ENCODE results near the gene ARL3. TPM values are rescaled to one million over a fixed set of nuclear protein-coding genes. Genes with fewer than 3 reads are reported as not detected.
"Not testable (repeated sequence)": the region's sequence is repeated elsewhere in the genome, so short reads cannot be mapped to it uniquely, and the experiment has no call there.

Gene ARL3
- polyA plus RNA-seq, 1 donor, result 31.5 TPM

DNA sequence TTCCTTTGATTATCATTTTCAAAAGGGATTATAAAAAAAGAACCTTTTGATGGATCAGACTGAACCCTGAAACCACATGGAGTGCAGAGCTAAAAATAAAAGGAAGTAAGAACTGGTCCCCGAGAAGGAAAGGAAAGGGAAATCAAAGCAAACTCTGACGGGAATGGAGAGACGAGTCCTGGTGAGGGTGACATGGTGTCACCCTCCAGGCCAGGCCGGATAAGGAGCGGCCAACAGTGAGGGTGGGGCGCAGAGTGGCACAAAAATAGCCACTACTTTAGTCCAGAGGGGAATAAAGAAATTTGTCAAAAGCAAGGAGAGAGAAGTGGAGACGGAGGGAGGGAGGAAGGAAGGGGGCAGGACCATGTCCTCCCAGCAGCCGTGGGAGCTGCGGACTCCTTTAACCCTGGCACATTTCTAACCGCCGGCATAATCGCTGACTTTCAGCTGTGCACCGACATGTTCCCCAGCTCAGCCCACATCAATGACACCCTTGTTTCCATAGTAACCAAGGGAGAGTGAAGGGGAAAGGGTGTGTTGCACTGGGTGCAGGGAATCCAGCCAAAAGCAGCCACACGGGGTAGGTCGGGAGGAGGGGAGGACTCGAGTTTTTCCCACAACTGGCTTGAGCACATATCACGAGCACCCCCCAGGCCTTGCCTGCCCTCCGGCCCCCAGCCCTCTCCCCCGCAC is 40.2 kb downstream of the ARL3 start:
- DNase-seq, result no peak

DNA sequence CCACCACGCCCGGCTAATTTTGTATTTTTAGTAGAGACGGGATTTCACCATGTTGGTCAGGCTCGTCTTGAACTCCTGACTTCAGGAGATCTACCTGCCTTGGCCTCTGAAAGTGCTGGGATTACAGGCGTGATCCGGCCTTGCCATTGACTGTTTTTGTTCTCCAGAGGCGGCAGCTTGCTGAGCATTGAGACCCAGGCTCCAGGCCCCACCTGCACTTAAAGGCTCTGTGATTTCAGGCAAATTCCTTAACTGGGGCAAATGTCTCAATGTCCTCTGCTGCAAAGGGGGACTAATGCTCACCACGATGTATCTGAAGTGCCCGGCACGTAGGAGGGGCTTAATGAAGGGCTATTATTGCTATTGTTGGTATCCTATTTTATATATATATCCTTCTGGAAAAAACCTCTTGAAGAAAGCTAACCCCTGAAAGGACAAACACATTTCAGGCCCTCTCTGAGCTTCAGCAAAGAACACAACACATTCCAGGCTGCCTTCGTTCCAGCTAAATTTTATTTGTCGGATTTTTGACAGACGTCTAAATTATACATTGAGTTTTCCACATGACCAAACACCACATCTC is 40.9 kb downstream of the ARL3 start:
- DNase-seq, result no peak

- DNase-seq, result no peak
These were observed 43.2 kb downstream of the ARL3 start for GRCh38 chr10:102670871-102671434.

DNA sequence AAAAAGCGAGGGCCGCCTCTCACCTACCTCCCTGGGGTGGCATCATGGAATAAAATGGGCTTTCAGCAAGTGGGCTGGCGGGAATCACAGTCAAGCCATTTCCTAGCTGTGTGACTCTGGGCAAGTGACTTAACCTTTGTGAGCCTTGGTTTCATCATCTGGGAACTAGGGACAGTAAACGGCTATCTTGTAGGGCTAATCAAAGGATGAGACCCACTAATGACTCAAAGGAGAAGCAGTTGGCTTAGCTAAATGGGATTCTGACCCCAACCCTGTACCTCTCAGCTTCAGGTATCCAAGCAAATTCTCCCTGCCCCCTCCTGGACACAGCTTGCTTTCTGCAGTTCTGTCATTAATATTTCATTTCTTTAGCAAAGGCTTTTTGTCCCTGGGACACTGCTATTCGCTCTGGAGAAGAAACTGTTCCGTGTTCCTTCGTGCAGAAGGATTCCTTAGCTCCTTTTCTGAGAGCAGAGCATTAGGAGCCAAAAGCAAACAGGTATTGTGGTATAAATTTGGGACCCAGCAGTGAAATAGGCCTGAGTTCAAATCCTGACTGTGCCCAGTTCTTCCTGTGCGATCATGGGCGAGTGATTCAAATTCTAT is 44.0 kb downstream of the ARL3 start:
- no peak for DNase-seq

DNA sequence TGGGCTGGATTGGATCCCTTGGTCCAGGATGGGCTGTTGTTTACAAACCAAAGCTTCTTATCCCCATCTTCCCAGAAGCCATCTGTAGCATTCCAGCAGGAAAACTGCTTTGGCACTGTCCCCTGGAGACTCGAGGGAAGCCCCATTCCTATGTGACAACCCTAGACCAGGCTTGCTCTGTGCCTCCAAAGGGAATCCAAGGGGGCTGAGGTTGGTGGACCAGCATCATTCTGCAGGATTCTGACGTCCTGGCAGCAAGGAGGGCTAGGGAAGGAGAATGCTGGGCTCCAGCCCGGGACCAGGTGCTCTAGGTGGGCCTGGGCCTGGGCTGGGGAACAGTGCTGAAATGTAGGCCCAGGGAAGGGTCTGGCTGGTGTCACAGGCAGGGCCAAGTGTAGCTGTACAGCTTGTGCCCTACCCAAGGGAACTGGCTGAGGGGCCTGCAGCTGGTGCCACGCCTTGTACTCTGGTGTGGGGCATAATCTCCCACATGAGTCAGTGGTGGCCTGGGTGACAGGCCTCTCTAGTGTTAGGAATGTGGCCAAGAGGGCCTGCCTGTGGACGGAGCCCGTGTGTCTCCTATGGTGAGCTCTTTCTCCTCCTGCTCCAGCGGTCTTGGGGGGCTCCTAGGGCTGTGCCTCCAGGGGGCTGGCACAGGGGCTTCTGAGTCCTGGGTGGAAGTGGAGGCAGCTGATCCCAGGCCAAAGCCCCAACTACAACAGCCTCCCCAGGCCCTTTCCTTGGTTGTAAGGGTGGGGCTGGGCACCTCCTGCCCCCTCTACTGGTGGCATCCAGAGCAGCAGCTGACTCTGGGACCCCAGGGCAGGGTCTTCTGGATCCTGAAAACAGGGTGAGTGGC is 44.8 kb downstream of the ARL3 start:
- no peak for DNase-seq

DNA sequence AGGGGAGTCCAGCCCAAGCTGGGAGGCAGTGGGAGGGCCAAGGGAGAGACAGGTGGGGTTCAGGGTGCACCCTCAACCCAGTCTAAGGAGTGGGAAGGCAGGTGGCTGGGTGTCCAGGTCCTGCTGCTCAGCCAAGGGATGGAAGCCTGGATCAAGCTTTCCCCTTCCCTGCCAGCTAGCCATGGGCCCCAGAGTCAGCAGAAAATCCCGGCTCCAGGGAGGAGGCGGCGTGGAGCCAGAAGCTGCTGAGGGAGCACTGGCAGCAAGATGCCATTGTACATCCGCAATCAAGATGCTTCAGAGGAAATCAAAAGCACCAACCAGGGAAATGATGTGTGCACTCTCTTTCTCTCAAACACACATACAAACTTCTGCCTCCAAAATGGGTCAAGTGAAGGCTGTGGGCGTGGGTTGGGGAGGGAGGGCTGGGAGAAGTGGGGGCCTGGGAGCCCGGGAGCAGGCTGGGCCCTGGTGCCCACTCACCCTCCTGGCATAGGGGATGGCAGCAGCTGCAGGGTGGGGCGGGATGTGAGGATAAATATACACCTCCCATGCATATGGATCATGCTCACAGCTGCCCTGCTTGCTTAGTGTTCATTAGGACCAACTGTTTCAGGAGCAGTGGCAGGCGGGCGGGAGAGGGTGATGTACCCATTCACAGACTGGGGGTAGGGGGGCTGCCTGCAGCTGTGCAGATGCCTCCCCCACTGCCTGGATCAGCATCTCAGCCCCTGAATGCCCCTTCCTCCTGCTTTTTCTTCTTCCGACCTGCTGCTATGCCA is 45.7 kb downstream of the ARL3 start:
- DNase-seq, result no peak

DNA sequence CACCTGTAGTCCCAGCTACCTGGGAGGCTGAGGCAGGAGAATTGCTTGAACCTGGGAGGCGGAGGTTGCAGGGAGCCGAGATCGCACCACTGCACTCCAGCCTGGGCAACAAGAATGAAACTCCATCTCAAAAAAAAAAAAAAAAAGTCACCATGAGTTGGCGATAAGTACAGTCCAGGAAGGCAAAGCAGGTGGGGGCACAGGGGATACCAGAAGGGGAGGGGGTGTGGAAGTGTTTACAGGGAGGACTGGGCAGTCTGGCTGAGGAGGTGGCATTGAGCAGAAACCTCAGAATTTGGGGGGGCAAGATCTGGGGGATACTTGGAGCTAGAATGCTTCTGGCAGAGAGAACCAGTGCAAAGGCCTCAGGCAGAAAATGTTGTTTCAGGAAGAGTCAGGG is 46.8 kb downstream of the ARL3 start:
- not testable (repeated sequence) for DNase-seq

GRCh38 chr10:102665904-102666509 is 48.2 kb downstream of the ARL3 start:
- DNase-seq, result no peak

DNA sequence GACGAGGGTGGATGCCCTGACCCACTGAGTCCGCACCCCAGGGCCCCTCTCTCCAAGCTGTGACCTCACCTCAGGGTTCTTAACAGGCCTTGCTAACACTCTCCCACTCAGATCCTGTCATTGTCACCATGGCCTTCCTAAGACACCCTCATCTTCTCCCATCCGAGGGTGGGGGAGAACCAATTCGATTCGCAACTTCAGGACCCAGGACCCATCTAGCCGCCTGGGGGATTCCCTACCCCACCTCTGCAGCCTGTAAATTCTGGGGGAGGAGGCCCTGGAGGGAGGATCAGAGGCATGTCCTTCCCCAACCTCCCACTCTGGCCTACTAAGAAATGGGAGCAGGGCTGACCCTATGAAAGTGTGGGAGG is 52.6 kb downstream of the ARL3 start:
- no peak for DNase-seq

- no peak for DNase-seq
These were observed 53.1 kb downstream of the ARL3 start for GRCh38 chr10:102660888-102661657.

- no peak for DNase-seq
These were observed 55.4 kb downstream of the ARL3 start for GRCh38 chr10:102658802-102659201.

- DNase-seq, result no peak
These were observed 56.0 kb downstream of the ARL3 start for GRCh38 chr10:102657984-102658724.

DNA sequence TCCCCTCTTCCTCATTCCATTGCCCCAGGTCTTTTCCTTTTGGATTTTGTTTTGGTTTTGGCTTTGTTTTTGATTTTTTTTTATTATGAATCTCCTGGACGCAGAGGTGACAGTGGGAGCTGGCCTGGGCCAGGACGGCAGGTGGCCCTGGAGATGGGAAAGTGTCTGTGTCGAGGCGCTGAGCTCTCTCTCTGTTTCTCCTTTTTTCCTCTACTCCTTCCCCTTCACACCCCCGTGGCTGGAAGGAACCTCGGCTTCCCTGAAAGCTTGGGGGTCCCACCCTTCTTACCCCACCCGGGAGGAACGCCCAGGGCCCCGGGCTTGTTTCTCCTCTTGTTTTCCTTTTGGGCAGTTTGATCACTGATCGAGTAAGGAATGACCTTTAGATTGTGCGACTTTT is 56.7 kb downstream of the ARL3 start:
- DNase-seq, result no peak

DNA sequence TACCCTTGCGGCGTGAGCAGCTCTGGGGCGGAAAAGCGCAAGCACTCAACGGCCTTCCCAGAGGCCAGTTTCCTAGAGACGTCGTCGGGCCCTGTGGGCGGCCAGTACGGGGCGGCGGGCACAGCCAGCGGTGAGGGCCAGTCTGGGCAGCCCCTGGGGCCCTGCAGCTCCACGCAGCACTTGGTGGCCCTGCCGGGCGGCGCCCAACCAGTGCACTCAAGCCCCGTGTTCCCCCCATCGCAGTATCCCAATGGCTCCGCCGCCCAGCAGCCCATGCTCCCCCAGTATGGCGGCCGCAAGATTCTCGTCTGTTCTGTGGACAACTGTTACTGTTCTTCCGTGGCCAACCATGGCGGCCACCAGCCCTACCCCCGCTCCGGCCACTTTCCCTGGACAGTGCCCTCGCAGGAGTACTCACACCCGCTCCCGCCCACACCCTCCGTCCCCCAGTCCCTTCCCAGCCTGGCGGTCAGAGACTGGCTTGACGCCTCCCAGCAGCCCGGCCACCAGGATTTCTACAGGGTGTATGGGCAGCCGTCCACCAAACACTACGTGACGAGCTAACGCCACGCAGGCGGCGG is 57.3 kb downstream of the ARL3 start:
- DNase-seq, result no peak

DNA sequence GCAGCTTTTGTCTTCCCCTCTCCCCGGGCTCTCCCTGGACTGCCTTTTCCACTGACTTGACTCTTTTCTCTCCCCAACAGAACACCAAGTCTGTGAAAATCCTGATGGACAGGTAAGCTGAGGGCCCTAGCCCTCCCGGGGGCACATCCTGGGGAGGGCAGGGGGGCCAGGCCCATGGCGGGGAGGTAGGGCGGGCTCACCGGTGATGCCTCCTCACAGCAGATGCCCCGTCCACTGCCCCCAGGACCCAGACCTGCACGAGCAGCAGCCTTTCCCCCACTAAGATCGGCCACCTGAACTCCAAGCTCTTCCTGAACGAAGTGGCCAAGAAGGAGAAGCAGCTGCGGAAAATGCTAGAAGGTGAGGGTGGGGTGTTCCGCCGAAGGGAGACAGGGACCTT is 58.2 kb downstream of the ARL3 start:
- no peak for DNase-seq

DNA sequence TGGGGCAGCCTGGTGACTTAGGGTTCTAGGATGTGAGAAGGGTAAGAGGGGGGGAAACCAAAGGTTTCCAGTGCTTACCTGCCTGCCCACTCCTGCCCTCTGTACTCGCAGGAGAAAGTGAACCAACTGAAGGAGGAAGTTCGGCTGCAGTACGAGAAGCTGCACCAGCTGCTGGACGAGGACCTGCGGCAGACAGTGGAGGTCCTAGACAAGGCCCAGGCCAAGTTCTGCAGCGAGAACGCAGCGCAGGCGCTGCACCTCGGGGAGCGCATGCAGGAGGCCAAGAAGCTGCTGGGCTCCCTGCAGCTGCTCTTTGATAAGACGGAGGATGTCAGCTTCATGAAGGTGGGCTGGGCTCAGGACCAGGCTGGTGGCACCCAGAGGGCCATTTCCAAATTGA is 59.2 kb downstream of the ARL3 start:
- no peak for DNase-seq

DNA sequence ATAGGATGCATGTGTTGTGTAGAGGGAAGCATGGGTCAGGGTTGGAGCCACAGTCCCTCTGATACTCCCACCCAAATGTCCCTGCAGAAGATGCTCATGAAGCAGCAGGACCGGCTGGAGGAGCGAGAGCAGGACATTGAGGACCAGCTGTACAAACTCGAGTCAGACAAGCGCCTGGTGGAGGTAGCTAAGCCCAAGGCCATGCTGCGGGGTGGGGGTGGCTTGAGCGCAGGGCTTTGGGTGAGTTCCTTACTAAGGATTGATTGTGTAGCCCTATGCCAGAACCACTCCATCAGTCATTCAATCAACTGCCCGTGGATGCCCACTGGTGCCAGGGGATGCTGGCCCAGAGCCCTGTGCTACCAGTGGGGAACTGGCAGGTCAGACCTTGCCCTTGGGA is 59.6 kb downstream of the ARL3 start:
- DNase-seq, result no peak

DNA sequence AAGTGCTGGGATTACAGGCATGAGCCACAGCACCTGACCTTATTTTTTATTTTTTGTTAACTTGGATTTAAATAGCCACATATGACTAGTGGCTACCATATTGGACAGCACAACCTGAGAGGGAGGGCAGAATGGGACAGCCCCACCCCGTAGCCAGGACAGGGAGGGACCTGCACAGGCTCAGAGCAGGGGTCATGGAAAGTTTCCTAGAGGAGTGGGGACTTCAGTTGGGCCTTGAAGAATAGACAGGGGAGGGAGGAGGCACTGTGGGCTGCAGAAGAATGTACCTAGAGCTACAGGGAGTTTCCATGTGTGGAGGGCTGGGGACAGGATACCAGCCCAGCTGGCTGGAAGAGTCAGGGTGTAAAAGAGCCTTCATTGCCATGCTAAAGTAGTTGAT is 61.1 kb downstream of the ARL3 start:
- DNase-seq, result no peak

DNA sequence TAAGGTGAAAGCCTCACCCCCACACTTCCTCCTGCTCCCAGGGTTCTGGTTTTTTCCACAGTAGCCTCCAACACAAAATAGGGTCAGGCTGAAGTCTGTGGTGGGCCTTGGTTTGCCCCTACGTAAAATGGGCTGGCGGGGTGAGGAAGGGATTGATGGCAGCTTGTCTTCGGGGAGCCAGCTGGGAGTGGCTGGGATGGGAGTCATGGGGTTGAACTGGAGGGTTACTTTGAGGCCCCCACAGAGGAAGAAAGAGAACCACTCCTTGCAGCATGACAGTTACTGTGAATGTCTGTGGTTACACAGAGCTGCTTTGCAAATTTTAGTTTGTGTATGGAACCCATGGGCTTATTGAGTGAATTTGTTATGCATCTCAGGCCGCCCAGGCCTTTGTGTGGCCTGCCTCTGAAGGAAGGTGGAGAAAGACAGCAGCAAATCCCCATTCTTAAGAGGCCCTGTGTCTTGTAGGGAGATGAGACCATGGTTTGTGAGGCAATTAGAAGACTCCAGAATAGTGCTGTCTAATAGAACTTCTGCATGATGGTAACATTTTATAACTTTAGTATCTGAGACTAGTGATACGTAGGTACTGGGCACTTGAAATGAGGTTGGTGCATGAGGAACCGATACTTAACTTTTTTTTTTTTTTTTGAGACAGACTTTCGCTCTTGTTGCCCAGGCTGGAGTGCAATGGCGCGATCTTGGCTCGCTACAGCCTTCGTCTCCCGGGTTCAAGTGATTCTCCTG is 61.9 kb downstream of the ARL3 start:
- DNase-seq, result no peak

Data from left kidney (tissue), 2 donors.